ENCODE results near the gene TMEM42.

The TMEM42 gene

DNA sequence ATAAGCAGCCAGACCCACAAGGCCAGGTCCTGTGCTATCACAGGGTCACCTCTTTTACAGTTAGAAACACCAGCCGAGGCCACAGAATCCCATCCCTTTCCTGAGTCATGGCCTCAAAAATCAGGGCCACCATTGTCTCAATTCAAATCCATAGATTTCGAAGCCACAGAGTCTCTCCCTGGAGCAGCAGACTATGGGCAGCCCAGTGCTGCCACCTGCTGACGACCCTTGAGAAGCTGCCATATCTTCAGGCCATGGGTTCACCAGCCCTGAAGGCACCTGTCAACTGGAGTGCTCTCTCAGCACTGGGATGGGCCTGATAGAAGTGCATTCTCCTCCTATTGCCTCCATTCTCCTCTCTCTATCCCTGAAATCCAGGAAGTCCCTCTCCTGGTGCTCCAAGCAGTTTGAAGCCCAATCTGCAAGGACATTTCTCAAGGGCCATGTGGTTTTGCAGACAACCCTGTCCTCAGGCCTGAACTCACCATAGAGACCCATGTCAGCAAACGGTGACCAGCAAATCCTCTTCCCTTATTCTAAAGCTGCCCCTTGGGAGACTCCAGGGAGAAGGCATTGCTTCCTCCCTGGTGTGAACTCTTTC is 52.3 kb downstream of the TMEM42 start:
- no peak for DNase-seq

DNA sequence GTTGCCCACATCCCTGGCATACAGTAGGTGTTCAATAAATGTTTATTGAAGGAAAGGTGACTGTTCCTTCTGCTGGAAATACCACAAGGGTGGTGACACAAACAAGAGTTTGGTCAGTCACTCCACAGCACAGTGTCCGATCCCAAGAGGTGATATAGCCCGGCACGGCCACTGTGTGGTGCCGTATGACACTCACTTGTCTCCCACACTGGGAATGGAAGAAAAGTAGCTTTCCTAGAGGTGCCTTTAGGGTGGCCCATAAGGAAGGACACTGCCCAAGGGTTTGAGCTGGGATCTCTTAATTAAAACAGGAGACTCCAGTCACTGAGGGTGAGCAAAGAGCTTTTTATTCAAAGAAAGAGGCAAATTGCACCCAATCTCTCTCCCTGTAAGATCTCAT is 53.2 kb downstream of the TMEM42 start:
- DNase-seq = no peak

Data from NCI-H2227 treated with DMSO at 0.1 percent for 48 hours (cell line).